C4-2B (cell line): ENCODE data around the gene SLIT3.

Source experiments
- ZFX ChIP-seq: fragments of 450-650 bp; IDR thresholded peaks from 2 replicates; pipeline ENCODE4 v1.6.1; 2017
- TF ChIP-seq, protein P1 (sequence below): fragments of 450-650 bp; conservative IDR thresholded peaks from 2 replicates; pipeline ENCODE4 v1.5.1; 2017; ENCODE audit warnings: mild to moderate bottlenecking

DNA sequence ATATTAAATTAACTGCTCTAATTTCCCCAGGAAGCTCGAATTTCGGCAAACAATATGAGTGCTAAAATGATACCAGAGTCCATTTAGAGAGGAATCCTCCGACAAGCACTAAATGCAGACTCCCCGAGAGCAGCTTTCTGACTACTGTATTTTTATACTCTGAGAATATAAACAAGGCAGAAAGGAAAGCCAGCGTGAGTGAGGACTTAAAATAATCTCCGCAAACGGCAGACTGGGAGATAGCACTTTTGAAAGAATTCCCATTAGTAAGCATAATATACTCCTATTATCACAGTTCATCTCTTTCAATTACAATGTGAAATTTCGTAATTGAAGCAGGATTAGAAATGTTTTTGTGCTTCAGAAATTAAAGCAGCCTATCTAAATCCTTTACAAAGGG lies 452.4 kb downstream of the SLIT3 start:
- TF ChIP-seq, protein P1, sequence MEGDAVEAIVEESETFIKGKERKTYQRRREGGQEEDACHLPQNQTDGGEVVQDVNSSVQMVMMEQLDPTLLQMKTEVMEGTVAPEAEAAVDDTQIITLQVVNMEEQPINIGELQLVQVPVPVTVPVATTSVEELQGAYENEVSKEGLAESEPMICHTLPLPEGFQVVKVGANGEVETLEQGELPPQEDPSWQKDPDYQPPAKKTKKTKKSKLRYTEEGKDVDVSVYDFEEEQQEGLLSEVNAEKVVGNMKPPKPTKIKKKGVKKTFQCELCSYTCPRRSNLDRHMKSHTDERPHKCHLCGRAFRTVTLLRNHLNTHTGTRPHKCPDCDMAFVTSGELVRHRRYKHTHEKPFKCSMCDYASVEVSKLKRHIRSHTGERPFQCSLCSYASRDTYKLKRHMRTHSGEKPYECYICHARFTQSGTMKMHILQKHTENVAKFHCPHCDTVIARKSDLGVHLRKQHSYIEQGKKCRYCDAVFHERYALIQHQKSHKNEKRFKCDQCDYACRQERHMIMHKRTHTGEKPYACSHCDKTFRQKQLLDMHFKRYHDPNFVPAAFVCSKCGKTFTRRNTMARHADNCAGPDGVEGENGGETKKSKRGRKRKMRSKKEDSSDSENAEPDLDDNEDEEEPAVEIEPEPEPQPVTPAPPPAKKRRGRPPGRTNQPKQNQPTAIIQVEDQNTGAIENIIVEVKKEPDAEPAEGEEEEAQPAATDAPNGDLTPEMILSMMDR, result no peak
- TF ChIP-seq ZFX, result no peak
